ENCODE measurements around the gene CIZ1. TPM values are rescaled to one million over a fixed set of nuclear protein-coding genes. Genes with fewer than 3 reads are reported as not detected.

CIZ1 gene
- total and polyA plus RNA-seq, 9 of the 15 experiments (the other 6 are each of a cell fraction or from before 2014, with no cell fraction given): 6.6 to 329 (median 87.8) TPM

DNA sequence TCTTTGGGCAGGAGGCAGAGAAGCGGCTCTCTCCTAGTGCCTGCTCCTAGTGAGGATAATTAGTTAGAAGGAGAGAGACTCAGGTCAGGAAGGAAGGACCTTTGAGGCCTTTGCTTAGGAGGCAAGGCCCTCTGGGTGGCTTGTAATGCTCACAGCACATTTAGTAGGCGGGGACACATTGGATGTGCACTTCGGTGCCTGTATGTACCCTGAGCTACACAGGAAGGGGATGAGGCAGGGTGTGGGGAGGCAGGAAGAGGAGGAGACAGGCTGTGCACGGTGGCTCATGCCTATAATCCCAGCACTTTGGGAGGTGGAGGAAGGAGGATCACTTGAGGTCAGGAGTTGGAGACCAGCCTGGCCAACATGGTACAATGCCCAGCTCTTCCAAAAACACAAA is 49.3 kb downstream of the CIZ1 start:
- TF ChIP-seq ZNF224 (CRISPR knock-in tag; IDR thresholded peaks at IDR 0.05): 0 out of 2 replicates have a peak, but pooled peaks have one; percentile 55
- TF ChIP-seq MEF2D (tag; conservative IDR thresholded peaks at IDR 0.05; ENCODE audit: low read depth): no peak
- TF ChIP-seq GABPA (tag; conservative IDR thresholded peaks at IDR 0.05; ENCODE audit: low read depth): peak; percentile 38; the same call in 1 of the 2 replicates
- DNase-seq (ENCODE audit: extremely low read depth in 1 of 4, low spot score in 3 of 4) (no peak), ATAC-seq (peak; percentile 37), FAIRE-seq (peak; percentile 74)
- no peaks in the 10 kb centered on the region for H3K9me1 ChIP-seq (ENCODE audit: control insufficient read depth, insufficient read depth, low read length)
- H3K27me3 ChIP-seq (ENCODE audit: control insufficient read depth in 2 of 2, insufficient read depth in 2 of 2, low read length in 2 of 2): no peaks in the 10 kb centered on the region
- ChIA-PET POLR2A (interaction anchor here (0.6 to 1.3 kb wide), 3 partner anchors 14 to 110 kb away, joined by 3 read pairs; no protein-coding TSS in a partner anchor), CTCF (ENCODE audit: low intra/inter-chr PET ratio) (no interaction called here)
- H3K79me2 ChIP-seq (ENCODE audit: control insufficient read depth, insufficient read depth, low read length): no peaks in the 10 kb centered on the region
- no peak overlapping the region for H3K4me2 ChIP-seq (ENCODE audit: insufficient read depth, low read length)
- H3K9me3 ChIP-seq (replicated peaks; ENCODE audit: control insufficient read depth, insufficient read depth, low read depth, low read length): no peaks in the 10 kb centered on the region
- peaks cover 23 to 45% of the 10 kb centered on the region in 2 experiments for H3K4me1 ChIP-seq (replicated peaks in 1 of 2; ENCODE audit: control insufficient read depth in 2 of 2, insufficient read depth in 2 of 2, low read length in 2 of 2)
- no TSS peak for BruUV-seq (replicated peaks)
- H2AFZ ChIP-seq (ENCODE audit: low read depth, low read length): peak overlapping the region; percentile 51; the same call in 1 of the 2 replicates
- no peaks in the 10 kb centered on the region for H3K36me3 ChIP-seq (ENCODE audit: control insufficient read depth, insufficient read depth, low read length)
- H3K27ac ChIP-seq (ENCODE audit: extremely low read depth, low read depth, low read length): no peak overlapping the region
- 55% methylated on average over 4 of the region's 4 CpGs for WGBS (ENCODE audit: insufficient coverage, low coverage, missing lambda C conversion rate)
- intact Hi-C loops (cut with micrococcal nuclease): no loop called here
- in situ Hi-C loops (cut with MboI): no loop called here
- peak overlapping the region in 1 of 2 experiments; percentile 50; a peak in 1 of 4 replicates for H3K9ac ChIP-seq (ENCODE audit: insufficient read depth in 1 of 2, low read depth in 2 of 2, low read length in 2 of 2)
- H4K20me1 ChIP-seq (replicated peaks; ENCODE audit: control insufficient read depth, insufficient read depth, low read length): no peaks in the 10 kb centered on the region
- H3K4me3 ChIP-seq: no peak overlapping the region

GRCh38 chr9:128141604-128142003 is 49.8 kb downstream of the CIZ1 start:
- Histone ChIP-seq H3K27me3 (ENCODE audit: control insufficient read depth in 2 of 2, insufficient read depth in 2 of 2, low read length in 2 of 2) (no peaks in the 10 kb centered on the region), H3K9ac (ENCODE audit: insufficient read depth in 1 of 2, low read depth in 2 of 2, low read length in 2 of 2) (no peak overlapping the region), H3K9me1 (ENCODE audit: control insufficient read depth, insufficient read depth, low read length) (no peaks in the 10 kb centered on the region), H3K4me1 (replicated peaks in 1 of 2; ENCODE audit: control insufficient read depth in 2 of 2, insufficient read depth in 2 of 2, low read length in 2 of 2) (peaks cover 25 to 47% of the 10 kb centered on the region in 2 experiments), H3K27ac (ENCODE audit: extremely low read depth, low read depth, low read length) (no peak overlapping the region), H4K20me1 (replicated peaks; ENCODE audit: control insufficient read depth, insufficient read depth, low read length) (no peaks in the 10 kb centered on the region), H3K9me3 (replicated peaks; ENCODE audit: control insufficient read depth, insufficient read depth, low read depth, low read length) (no peaks in the 10 kb centered on the region), H3K4me3 (no peak overlapping the region), H3K4me2 (ENCODE audit: insufficient read depth, low read length) (no peak overlapping the region), H3K36me3 (ENCODE audit: control insufficient read depth, insufficient read depth, low read length) (no peaks in the 10 kb centered on the region), H3K79me2 (ENCODE audit: control insufficient read depth, insufficient read depth, low read length) (no peaks in the 10 kb centered on the region), H2AFZ (ENCODE audit: low read depth, low read length) (peak overlapping the region; percentile 51; the same call in 1 of the 2 replicates)
- intact Hi-C loops (cut with micrococcal nuclease): no loop called here
- in situ Hi-C loops (cut with MboI): no loop called here
- POLR2A ChIA-PET: interaction anchor here (0.6 to 1.3 kb wide), 3 partner anchors 15 to 111 kb away, joined by 3 read pairs; no protein-coding TSS in a partner anchor
- FAIRE-seq: no peak
- DNase-seq (ENCODE audit: extremely low read depth in 1 of 4, low spot score in 3 of 4): no peak
- 87% methylated on average over 3 of the region's 3 CpGs for WGBS (ENCODE audit: insufficient coverage, low coverage, missing lambda C conversion rate)
- no peak for ATAC-seq
- CTCF ChIA-PET (ENCODE audit: low intra/inter-chr PET ratio): no interaction called here
- BruUV-seq (replicated peaks): no TSS peak
- TF ChIP-seq CREM (IDR thresholded peaks at IDR 0.05; ENCODE audit: low read depth): no peak
- no peak for TF ChIP-seq YY1 (IDR thresholded peaks at IDR 0.05; ENCODE audit: borderline replicate concordance in 1 of 3, control insufficient read depth in 1 of 3, extremely low read depth in 1 of 3, insufficient read depth in 3 of 3, insufficient read length in 1 of 3, insufficient replicate concordance in 2 of 3, low read depth in 1 of 3, low read length in 2 of 3)
- TF ChIP-seq SNRNP70 (optimal IDR thresholded peaks at IDR 0.05; ENCODE audit: low read depth, low read length): no peak
- no peak for TF ChIP-seq NFRKB (IDR thresholded peaks at IDR 0.05; ENCODE audit: low read depth)
- no peak for TF ChIP-seq NFE2L1 (tag; IDR thresholded peaks at IDR 0.05; ENCODE audit: borderline replicate concordance, low read depth)
- TF ChIP-seq ZNF253 (CRISPR knock-in tag; conservative IDR thresholded peaks at IDR 0.05): no peak
- TF ChIP-seq NR1H2 (CRISPR knock-in tag; IDR thresholded peaks at IDR 0.05): no peak
- TF ChIP-seq HMG20B (CRISPR knock-in tag; IDR thresholded peaks at IDR 0.05): no peak
- TF ChIP-seq TAF7 (tag; IDR thresholded peaks at IDR 0.05): no peak
- TF ChIP-seq SRSF1 (IDR thresholded peaks at IDR 0.05; ENCODE audit: low read depth, low read length): no peak
- TF ChIP-seq ZNF436 (CRISPR knock-in tag; IDR thresholded peaks at IDR 0.05): no peak
- no peak for TF ChIP-seq EGR1 (conservative IDR thresholded peaks at IDR 0.05)
- no peak for TF ChIP-seq ZBTB7A (IDR thresholded peaks at IDR 0.05; ENCODE audit: borderline replicate concordance, control insufficient read depth, low read depth, low read length)
- no peak for TF ChIP-seq DACH1 (IDR thresholded peaks at IDR 0.05; ENCODE audit: partially characterized antibody)

All from K562 (cell line).